ENCODE data around the gene MDH1B.

- TF ChIP-seq FOXM1 (IDR thresholded peaks at IDR 0.05; ENCODE audit: low read depth) (no peak), POLR2AphosphoS5 (IDR thresholded peaks at IDR 0.05; ENCODE audit: low read depth, low read length) (no peak), CHD2 (IDR thresholded peaks at IDR 0.05; ENCODE audit: low read length, partially characterized antibody) (no peak), EP300 (IDR thresholded peaks at IDR 0.05; ENCODE audit: borderline replicate concordance in 1 of 2, low read depth in 1 of 2, low read length in 1 of 2) (no peak), USF2 (IDR thresholded peaks at IDR 0.05; ENCODE audit: borderline replicate concordance, low read depth, low read length) (no peak)
- TF ChIP-seq, protein P1, sequence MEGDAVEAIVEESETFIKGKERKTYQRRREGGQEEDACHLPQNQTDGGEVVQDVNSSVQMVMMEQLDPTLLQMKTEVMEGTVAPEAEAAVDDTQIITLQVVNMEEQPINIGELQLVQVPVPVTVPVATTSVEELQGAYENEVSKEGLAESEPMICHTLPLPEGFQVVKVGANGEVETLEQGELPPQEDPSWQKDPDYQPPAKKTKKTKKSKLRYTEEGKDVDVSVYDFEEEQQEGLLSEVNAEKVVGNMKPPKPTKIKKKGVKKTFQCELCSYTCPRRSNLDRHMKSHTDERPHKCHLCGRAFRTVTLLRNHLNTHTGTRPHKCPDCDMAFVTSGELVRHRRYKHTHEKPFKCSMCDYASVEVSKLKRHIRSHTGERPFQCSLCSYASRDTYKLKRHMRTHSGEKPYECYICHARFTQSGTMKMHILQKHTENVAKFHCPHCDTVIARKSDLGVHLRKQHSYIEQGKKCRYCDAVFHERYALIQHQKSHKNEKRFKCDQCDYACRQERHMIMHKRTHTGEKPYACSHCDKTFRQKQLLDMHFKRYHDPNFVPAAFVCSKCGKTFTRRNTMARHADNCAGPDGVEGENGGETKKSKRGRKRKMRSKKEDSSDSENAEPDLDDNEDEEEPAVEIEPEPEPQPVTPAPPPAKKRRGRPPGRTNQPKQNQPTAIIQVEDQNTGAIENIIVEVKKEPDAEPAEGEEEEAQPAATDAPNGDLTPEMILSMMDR (IDR thresholded peaks at IDR 0.05) = no peak
Measured at GRCh38 chr2:206784559-206785353, 19.6 kb upstream of the MDH1B start.
